ENCODE results near the gene ETV4.

ETV4 gene

GRCh38 chr17:43546319-43547188, at the start of gene ETV4:
Gene ETV4 (minus strand): TSS chr17:43546340. CDS start chr17:43545617, 723 bp downstream.
- H3K4me3 ChIP-seq (ENCODE audit: low read length), result peak within 1 kb of the TSS; percentile 61
- TF ChIP-seq CTCF (conservative IDR thresholded peaks at IDR 0.05; ENCODE audit: low read length), result no peak
- DNase-seq (ENCODE audit: low read depth), result peak; percentile 83

GRCh38 chr17:43595466-43595865, 49.3 kb upstream of the ETV4 start:
- H3K4me3 ChIP-seq (ENCODE audit: low read length), result no peak overlapping the region
- no peak for TF ChIP-seq CTCF (conservative IDR thresholded peaks at IDR 0.05; ENCODE audit: low read length)
- no peak for DNase-seq (ENCODE audit: low read depth)

GRCh38 chr17:43591779-43592562, 45.8 kb upstream of the ETV4 start:
- peak; percentile 21; the same call in 1 of the 2 replicates for TF ChIP-seq CTCF (conservative IDR thresholded peaks at IDR 0.05; ENCODE audit: low read length)
- H3K4me3 ChIP-seq (ENCODE audit: low read length), result no peak overlapping the region
- peak; percentile 77 for DNase-seq (ENCODE audit: low read depth)

- no peak for DNase-seq (ENCODE audit: low read depth)
- H3K4me3 ChIP-seq (ENCODE audit: low read length), result no peak overlapping the region
- TF ChIP-seq CTCF (conservative IDR thresholded peaks at IDR 0.05; ENCODE audit: low read length), result no peak
Observed at GRCh38 chr17:43591001-43591400, 44.9 kb upstream of the ETV4 start.

GRCh38 chr17:43588664-43589435, 42.7 kb upstream of the ETV4 start:
- no peak overlapping the region for H3K4me3 ChIP-seq (ENCODE audit: low read length)
- DNase-seq (ENCODE audit: low read depth), result no peak
- TF ChIP-seq CTCF (conservative IDR thresholded peaks at IDR 0.05; ENCODE audit: low read length), result no peak

GRCh38 chr17:43588121-43588520, 42.0 kb upstream of the ETV4 start:
- DNase-seq (ENCODE audit: low read depth), result peak; percentile 67
- TF ChIP-seq CTCF (conservative IDR thresholded peaks at IDR 0.05; ENCODE audit: low read length), result no peak
- H3K4me3 ChIP-seq (ENCODE audit: low read length), result no peak overlapping the region

All from AG10803 (cell line).